Osteocyte (in vitro differentiated cells): ENCODE data around the gene MAPK11. TPM values are rescaled to one million over a fixed set of nuclear protein-coding genes. Genes with fewer than 3 reads are reported as not detected.

ENCODE experiments used
- DNase-seq: peaks from one replicate; pipeline ENCODE4 v3.0.0; 2021; ENCODE audit warnings: mixed read lengths; ENCODE audit not compliant: unreplicated experiment; ENCODE audit errors: extremely low spot score
- H3K27ac Mint-ChIP-seq: one replicate; pipeline ENCODE4 v1.8.0; 2021; ENCODE audit warnings: mild to moderate bottlenecking, mixed read lengths; ENCODE audit not compliant: unreplicated experiment
- H3K27me3 Mint-ChIP-seq: one replicate; pipeline ENCODE4 v1.8.0; 2021; ENCODE audit warnings: mixed read lengths; ENCODE audit not compliant: unreplicated experiment
- H3K36me3 Mint-ChIP-seq: one replicate; pipeline ENCODE4 v1.8.0; 2021; ENCODE audit warnings: mixed read lengths; ENCODE audit not compliant: unreplicated experiment
- H3K4me1 Mint-ChIP-seq: one replicate; pipeline ENCODE4 v1.8.0; 2021; ENCODE audit warnings: mixed read lengths; ENCODE audit not compliant: unreplicated experiment
- H3K4me3 Mint-ChIP-seq: one replicate; pipeline ENCODE4 v1.8.0; 2021; ENCODE audit warnings: mild to moderate bottlenecking, moderate library complexity, mixed read lengths; ENCODE audit not compliant: unreplicated experiment
- H3K9me3 Mint-ChIP-seq: one replicate; pipeline ENCODE4 v1.8.0; 2021; ENCODE audit warnings: mixed read lengths; ENCODE audit not compliant: unreplicated experiment
- total RNA-seq: library from RNA; stranded (reverse); gene quantifications from 2 replicates; pipeline ENCODE4 v1.2.1, GENCODE V29; 2021
- TF ChIP-seq, protein P1 (sequence below): fragments of 200-600 bp; sonication (generic); IDR thresholded peaks from 2 replicates; pipeline ENCODE4 v1.5.0; 2021; ENCODE audit warnings: antibody characterized with exemption, mild to moderate bottlenecking, moderate library complexity

Gene MAPK11
- total RNA-seq, 1 donor from 2014 or later, result 6.4 TPM

DNA sequence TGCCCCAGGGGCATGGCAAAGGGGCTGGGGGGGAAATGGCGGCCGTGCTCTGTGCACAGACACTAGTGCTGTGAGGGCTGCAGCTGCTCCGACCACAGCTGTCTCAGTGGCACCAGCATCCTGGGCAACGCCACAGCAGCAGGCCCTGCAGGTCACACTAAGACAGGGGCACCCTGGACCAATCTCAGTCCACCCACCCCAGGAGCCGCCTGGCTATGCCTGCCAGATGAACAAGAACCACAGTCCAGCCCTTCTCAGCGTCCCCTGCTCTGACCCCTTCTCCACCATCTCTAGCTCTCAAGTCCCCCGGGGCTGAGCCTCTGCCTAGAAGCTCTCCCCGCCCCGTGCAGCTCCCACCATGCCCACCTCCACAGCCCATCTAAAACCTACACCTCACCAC is 41.8 kb downstream of the MAPK11 start:
- Mint-ChIP-seq H3K36me3 (peaks cover 25% of the 10 kb centered on the region), H3K4me3 (no peak overlapping the region), H3K27ac (no peak overlapping the region), H3K27me3 (no peaks in the 10 kb centered on the region), H3K9me3 (no peaks in the 10 kb centered on the region), H3K4me1 (no peaks in the 10 kb centered on the region)
- TF ChIP-seq, protein P1, sequence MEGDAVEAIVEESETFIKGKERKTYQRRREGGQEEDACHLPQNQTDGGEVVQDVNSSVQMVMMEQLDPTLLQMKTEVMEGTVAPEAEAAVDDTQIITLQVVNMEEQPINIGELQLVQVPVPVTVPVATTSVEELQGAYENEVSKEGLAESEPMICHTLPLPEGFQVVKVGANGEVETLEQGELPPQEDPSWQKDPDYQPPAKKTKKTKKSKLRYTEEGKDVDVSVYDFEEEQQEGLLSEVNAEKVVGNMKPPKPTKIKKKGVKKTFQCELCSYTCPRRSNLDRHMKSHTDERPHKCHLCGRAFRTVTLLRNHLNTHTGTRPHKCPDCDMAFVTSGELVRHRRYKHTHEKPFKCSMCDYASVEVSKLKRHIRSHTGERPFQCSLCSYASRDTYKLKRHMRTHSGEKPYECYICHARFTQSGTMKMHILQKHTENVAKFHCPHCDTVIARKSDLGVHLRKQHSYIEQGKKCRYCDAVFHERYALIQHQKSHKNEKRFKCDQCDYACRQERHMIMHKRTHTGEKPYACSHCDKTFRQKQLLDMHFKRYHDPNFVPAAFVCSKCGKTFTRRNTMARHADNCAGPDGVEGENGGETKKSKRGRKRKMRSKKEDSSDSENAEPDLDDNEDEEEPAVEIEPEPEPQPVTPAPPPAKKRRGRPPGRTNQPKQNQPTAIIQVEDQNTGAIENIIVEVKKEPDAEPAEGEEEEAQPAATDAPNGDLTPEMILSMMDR, result no peak
- no peak for DNase-seq

DNA sequence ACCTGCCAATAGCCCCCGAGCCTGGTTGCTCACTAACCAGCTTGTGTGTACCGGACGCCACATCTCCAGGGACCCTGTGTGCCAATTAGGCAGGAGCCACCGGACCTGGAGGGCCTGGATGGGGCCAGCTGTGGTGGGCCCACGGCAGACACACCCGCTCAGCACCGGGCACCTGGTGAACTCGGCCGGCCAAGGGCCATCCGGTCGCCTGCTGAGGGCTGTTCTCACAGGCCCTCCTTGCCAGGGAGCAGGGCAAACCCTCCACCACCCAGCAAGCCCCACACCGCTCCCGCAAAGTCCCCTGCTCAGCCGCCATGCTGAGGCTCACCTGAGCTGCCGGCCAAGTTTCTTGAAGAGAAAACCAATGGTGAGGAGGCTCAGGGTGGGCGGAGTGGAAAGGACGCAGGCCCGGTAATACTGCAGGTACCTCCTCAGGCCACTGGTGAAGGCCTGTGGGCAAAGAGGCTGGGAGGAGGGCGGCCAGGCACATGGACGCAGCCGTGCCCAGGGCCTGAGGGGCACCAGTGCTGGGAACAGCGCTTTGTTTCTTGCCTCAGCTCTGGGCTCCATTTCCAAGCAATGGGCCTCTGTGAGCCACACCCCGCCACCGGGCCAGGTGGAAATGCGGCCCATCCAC is 42.5 kb downstream of the MAPK11 start:
- Mint-ChIP-seq H3K9me3 (no peaks in the 10 kb centered on the region), H3K27ac (no peak overlapping the region), H3K4me3 (no peak overlapping the region), H3K27me3 (no peaks in the 10 kb centered on the region), H3K36me3 (peaks cover 26% of the 10 kb centered on the region), H3K4me1 (no peaks in the 10 kb centered on the region)
- TF ChIP-seq, protein P1, result no peak
- no peak for DNase-seq

DNA sequence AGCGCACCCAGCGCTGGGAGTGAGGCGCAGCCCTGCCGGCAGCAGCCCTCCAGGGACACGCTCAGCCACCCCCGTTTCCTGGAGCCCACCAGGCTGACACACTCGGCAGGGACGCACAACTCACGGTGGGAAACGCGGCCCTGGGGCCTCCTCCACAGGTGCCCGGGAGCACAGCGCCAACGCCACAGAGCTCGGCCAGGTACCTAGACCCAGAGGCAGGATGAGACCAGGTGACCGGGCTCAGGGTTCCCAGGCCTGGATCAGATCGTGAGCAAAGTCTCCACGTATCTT is 43.4 kb downstream of the MAPK11 start:
- H3K4me1 Mint-ChIP-seq, result no peaks in the 10 kb centered on the region
- H3K27me3 Mint-ChIP-seq, result no peaks in the 10 kb centered on the region

DNA sequence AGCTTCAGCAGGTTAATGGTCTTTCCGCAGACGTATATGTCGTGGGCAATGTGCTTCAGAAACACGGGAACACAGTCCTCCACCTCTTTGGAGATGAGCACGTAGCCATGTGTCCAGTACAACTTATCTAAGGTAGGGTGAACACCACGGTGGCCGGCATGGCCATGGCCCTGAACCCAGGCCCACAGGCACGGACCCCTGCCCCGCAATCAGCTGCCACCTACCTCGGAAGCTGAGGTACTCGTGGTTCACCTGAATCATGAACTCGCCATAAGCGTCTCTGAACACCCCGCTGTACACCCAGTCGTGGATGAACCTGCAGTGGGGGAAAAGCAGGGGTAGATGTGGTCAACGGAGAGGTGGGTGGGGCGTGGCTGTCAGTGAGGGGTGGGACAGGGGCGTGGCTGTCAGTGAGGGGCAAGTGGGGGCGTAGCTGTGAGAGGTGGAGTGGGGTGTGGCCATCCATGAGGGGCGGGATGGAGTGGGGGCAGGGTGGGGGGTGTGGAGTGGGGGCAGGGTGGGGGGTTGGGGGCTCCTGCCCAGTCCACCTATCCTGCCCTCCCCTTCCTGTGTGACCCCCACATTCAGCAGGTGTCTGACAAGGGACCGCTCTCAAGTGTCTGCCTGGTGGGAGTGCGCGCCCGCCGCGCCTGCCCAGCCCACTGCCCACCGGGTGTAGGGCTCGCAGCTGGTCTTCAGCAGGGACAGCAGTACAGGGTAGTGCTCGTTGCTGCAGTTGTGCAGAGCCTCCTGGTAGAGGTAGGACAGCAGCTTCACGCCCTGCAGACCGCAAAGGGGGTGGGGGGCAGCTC is 43.9 kb downstream of the MAPK11 start:
- H3K4me3 Mint-ChIP-seq, result no peak overlapping the region
- H3K4me1 Mint-ChIP-seq, result no peaks in the 10 kb centered on the region
- no peak for DNase-seq
- no peaks in the 10 kb centered on the region for H3K27me3 Mint-ChIP-seq
- TF ChIP-seq, protein P1, result no peak
- H3K9me3 Mint-ChIP-seq, result no peaks in the 10 kb centered on the region
- no peak overlapping the region for H3K27ac Mint-ChIP-seq
- peaks cover 32% of the 10 kb centered on the region for H3K36me3 Mint-ChIP-seq

More for the DNA sequence above, 43.4 kb downstream of the MAPK11 start:
- peaks cover 32% of the 10 kb centered on the region for H3K36me3 Mint-ChIP-seq
- TF ChIP-seq, protein P1, result no peak
- H3K27ac Mint-ChIP-seq, result no peak overlapping the region
- H3K4me3 Mint-ChIP-seq, result no peak overlapping the region
- no peaks in the 10 kb centered on the region for H3K9me3 Mint-ChIP-seq
- DNase-seq, result no peak

DNA sequence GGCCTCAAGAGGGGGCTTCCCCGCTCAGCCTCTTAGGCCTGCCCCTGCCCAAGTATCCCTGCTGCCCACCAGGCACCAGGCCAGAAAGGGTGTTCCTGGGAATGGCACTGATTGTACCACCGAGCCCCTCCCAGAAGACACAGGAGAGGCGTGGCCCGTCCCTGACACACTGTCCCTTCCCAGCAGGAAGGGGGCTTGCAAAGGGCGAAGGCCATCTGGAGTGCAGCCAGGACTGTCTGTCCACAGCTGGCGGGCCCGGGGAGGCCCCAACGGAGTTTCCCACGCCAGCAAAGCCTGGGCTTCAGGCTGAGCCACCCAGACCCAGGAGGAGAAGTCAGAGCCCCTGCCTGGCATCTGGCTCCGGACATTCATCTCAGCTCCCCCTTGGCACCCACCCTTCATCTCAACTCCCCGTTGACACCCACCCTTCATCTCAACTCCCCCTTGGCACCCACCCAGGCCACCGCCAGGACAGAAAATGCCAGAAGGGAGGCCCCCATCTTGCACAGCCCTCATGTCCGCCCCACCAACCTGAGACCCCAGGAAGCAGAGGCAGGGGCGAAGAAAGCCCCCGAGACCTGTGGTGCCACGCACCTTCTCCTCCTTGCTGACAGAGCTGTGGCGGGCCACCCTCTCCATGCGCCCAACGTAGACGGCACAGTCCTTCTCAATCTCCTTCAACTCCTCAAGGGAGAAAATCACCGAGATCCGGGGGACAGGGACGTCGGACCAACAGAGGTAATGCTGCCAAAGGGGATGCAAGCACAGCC is 44.8 kb downstream of the MAPK11 start:
- no peaks in the 10 kb centered on the region for H3K9me3 Mint-ChIP-seq
- H3K27me3 Mint-ChIP-seq, result no peaks in the 10 kb centered on the region
- H3K4me3 Mint-ChIP-seq, result no peak overlapping the region

More for the DNA sequence above, 44.8 kb downstream of the MAPK11 start:
- H3K36me3 Mint-ChIP-seq, result peaks cover 33% of the 10 kb centered on the region
- no peaks in the 10 kb centered on the region for H3K4me1 Mint-ChIP-seq
- no peak overlapping the region for H3K27ac Mint-ChIP-seq
- TF ChIP-seq, protein P1, result no peak
- DNase-seq, result no peak
